Activated naive CD4-positive, alpha-beta T cell treated with anti-CD3 and anti-CD28 coated beads, Interleukin-2, amount 50 U/mL, for 72 hours (primary cell): Measurements from ENCODE around the gene TEAD4. TPM values are rescaled to one million over a fixed set of nuclear protein-coding genes. Genes with fewer than 3 reads are reported as not detected.
A peak's percentile ranks its signal among the peaks of the same experiment; 100 is the strongest.

Experiments
- ATAC-seq, 2 donors: fragments of 150-1000 bp; cut with Tn5 transposase; 2 replicates each; pipeline ENCODE4 v1.10.0; 2021; ENCODE audit warnings: mild to moderate bottlenecking in 2 of 2, moderate library complexity in 2 of 2
- DNase-seq, 2 donors: peaks; one replicate each; pipeline ENCODE4 v3.0.0; 2021 to 2022; ENCODE audit warnings: low spot score in 2 of 2
- H3K27ac Mint-ChIP-seq, 2 donors: one replicate each; pipeline ENCODE4 v1.8.0; 2022; ENCODE audit warnings: mild to moderate bottlenecking in 2 of 2, mixed read lengths in 2 of 2
- H3K36me3 Mint-ChIP-seq, 2 donors: one replicate each; pipeline ENCODE4 v1.8.0; 2022; ENCODE audit warnings: mixed read lengths in 2 of 2
- H3K9me3 Mint-ChIP-seq, 2 donors: one replicate each; pipeline ENCODE4 v1.8.0; 2022; ENCODE audit warnings: mixed read lengths in 2 of 2
- total RNA-seq, 2 donors: library from RNA; stranded (reverse); gene quantifications; one replicate each; pipeline ENCODE4 v1.2.3, GENCODE V29; 2022

TEAD4 gene
- total RNA-seq, 2 donors from 2014 or later, result 0.32 to 8.3 TPM

- Mint-ChIP-seq H3K36me3 (no peaks in the 10 kb centered on the region), H3K9me3 (no peaks in the 10 kb centered on the region), H3K27ac (no peak overlapping the region)
- DNase-seq (no peak), ATAC-seq (no peak)
Measured at GRCh38 chr12:3075315-3075714, 116.1 kb downstream of the TEAD4 start.

- Mint-ChIP-seq H3K27ac (no peak within 1 kb of the TSS), H3K36me3 (no peaks in the 10 kb centered on the region)
- ATAC-seq, result peak; percentile 86 to 87
Measured at GRCh38 chr12:3076730-3077571, 117.8 kb downstream of the TEAD4 start, which contains the start of gene TSPAN9. Gene TSPAN9 (plus strand): TSS chr12:3077379. CDS start chr12:3201194, 123,815 bp downstream.

DNA sequence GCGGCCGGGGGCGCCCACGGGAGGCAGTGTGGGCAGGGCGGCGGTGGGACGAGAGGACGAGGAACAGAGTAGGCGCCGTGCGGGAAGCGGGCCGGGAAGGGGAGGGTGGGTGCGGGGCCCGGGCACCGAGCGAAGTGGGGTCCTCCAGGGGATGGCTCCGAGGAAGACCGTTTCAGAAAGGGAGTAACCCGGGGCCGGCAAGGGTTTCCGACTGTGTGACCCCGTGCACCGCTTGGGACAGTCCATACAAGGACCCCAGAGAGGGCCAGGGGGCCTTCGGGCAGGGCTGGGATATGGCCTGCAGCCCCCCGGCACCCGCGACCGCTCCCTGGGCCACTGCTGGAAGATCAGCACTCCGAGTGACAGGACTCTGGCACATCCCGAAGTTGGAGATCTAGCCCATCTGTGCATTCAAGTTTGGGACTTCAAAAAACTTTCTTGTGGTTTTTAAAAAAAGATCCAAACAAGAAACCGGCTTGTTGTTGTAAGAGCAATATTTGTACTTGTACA lies 118.4 kb downstream of the TEAD4 start:
- Mint-ChIP-seq H3K27ac (no peak overlapping the region), H3K36me3 (no peaks in the 10 kb centered on the region), H3K9me3 (no peaks in the 10 kb centered on the region)
- DNase-seq (no peak), ATAC-seq (no peak)

More at GRCh38 chr12:3076730-3077571, 117.8 kb downstream of the TEAD4 start, which contains the start of gene TSPAN9:
- peak; percentile 67 to 75 for DNase-seq
- no peaks in the 10 kb centered on the region for H3K9me3 Mint-ChIP-seq

GRCh38 chr12:3078086-3078820 lies 119.1 kb downstream of the TEAD4 start:
- Mint-ChIP-seq H3K27ac (no peak overlapping the region), H3K9me3 (no peaks in the 10 kb centered on the region), H3K36me3 (no peaks in the 10 kb centered on the region)
- DNase-seq, result no peak
- no peak for ATAC-seq

GRCh38 chr12:3081091-3081490 lies 121.9 kb downstream of the TEAD4 start:
- ATAC-seq (no peak), DNase-seq (no peak)

DNA sequence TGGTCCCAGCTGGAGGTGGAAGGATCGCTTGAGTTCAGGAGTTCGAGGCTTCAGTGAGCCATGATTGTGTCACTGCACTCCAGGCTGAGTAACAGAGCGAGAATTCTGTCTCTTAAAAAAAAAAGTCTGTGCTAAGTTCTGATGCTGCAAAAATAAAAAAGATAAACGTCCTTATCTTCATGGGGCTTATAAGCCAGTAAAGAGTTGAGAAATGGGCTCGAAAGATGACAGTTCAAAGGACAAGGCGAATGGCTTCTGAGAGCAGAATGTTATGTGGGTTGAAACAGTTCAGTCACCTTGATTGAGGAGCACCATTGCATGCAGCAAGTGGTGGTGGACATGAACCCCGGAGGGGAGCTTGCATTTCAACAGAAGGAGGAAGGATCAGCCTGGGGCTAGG lies 122.7 kb downstream of the TEAD4 start:
- Mint-ChIP-seq H3K27ac (no peak overlapping the region), H3K9me3 (no peaks in the 10 kb centered on the region), H3K36me3 (no peaks in the 10 kb centered on the region)
- ATAC-seq, result no peak
- DNase-seq, result no peak

More at GRCh38 chr12:3081091-3081490, 121.9 kb downstream of the TEAD4 start:
- no peaks in the 10 kb centered on the region for H3K36me3 Mint-ChIP-seq
- no peak overlapping the region for H3K27ac Mint-ChIP-seq
- no peaks in the 10 kb centered on the region for H3K9me3 Mint-ChIP-seq

DNA sequence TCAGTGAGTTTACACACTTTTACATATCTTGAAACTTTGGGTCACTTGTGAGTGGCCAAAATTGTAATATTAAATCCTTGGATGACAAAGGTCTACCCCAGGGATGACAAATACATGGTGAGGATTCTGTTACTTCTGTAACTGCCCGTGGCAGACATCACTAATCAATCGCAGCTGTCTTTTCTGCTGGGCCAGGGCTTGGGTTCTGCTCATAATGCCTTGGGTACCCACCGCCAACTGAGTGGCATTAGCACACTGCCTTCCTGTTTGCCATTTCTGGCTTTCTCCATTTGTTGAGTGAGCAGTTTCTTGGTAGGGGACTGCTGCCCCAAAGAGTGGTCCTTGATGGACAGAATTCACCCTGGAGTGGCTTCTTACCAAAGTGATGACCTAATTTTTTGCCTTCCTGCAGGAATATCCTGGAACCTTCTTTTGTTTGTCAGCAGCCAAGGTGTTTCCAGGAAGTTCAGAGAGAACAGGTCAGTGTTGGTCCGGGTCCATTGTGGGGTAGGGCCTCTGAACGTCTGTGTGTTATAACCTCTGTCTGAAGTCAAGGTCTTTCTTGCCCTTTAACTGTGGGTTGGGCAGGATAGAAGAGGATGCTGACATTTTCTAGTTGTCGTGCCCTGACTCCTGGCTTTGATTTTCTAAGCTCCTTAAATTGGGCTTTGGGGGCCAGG lies 124.2 kb downstream of the TEAD4 start:
- Mint-ChIP-seq H3K9me3 (no peaks in the 10 kb centered on the region), H3K27ac (no peak overlapping the region), H3K36me3 (no peaks in the 10 kb centered on the region)
- no peak for ATAC-seq
- DNase-seq, result no peak

- no peak for DNase-seq
- Mint-ChIP-seq H3K36me3 (no peaks in the 10 kb centered on the region), H3K9me3 (no peaks in the 10 kb centered on the region), H3K27ac (no peak overlapping the region)
- ATAC-seq, result no peak
Measured at GRCh38 chr12:3083921-3084347, 124.7 kb downstream of the TEAD4 start.

DNA sequence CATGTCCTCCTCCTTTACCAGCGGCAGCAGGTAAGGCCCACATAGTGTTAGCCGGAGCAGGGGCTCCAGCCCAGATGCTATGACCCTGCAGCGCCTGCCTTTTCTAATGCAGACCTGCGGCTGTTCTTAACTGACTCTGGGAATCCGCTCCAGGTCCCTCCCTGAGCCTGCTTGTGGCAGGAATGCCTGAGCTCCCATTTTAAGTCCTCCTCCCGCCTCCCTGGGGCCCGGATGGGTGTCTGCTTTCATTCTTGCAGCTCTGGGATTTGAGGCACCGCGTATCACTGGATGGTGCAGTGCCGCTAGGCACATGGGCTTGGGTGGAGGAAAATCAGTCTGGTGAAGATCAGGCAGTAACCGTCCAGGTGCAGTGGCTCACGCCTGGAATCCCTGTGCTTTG lies 125.5 kb downstream of the TEAD4 start:
- DNase-seq (no peak), ATAC-seq (no peak)
- Mint-ChIP-seq H3K36me3 (no peaks in the 10 kb centered on the region), H3K27ac (no peak overlapping the region), H3K9me3 (no peaks in the 10 kb centered on the region)

DNA sequence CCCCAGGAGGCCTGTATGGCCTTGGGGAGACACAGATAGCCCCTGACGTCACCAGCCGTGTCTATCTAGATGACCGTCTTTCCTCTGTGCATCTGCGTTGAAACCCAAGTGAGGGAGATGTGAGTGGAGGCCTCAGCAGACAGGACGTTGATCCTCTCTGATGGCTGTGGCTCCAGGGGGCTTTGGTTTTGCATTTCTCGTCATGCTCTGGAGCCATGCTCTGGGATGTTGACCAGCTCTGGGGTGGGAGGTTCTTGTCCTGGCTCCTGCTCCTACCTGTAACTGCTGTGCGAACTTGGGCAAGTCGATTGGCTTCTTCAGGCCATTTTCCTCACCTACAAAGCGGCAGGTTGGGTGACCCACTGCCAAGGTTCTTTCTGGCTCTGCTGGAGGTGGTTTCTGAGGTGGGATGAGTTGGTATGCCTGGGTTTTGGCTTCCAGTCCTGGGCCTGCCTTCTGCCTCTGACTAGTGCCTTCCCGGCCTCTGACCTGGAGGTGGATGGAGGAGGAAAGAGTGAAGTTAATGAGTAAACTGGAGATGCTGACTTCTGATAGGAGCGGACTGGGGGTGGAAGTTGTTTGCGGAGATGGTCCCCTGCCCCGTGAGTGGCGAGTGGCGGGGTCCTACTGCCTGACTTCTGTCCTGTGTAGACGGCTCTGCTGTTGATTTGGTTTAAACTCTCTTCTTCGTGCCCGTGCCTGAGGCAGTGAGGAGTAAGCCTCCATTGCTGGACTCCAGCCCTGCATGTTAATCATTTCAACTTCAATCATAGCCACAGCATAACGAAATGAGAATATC lies 126.3 kb downstream of the TEAD4 start:
- no peaks in the 10 kb centered on the region for H3K36me3 Mint-ChIP-seq
- no peak overlapping the region for H3K27ac Mint-ChIP-seq
- ATAC-seq (no peak), DNase-seq (no peak)
- H3K9me3 Mint-ChIP-seq, result no peaks in the 10 kb centered on the region

DNA sequence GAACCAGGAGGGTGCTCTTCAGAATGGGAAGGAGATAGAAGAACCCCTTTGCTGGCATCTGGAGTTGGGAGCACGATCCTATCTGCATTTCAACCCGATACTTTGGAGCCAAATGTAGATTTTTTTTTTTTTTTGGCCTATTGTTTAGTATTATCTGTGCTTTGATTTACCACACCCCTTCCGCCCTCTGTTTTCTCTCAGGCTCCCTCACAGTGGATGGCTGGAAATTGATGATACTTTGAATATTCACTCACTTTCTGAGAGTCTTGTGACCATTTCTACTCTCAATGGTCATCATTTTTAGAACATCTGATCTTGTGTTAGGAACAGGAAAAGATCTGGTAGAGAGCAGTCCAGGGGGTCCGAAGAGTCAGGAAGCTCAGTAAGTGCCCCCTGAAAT lies 127.0 kb downstream of the TEAD4 start:
- Mint-ChIP-seq H3K36me3 (no peaks in the 10 kb centered on the region), H3K9me3 (no peaks in the 10 kb centered on the region), H3K27ac (no peak overlapping the region)
- DNase-seq (no peak), ATAC-seq (no peak)

DNA sequence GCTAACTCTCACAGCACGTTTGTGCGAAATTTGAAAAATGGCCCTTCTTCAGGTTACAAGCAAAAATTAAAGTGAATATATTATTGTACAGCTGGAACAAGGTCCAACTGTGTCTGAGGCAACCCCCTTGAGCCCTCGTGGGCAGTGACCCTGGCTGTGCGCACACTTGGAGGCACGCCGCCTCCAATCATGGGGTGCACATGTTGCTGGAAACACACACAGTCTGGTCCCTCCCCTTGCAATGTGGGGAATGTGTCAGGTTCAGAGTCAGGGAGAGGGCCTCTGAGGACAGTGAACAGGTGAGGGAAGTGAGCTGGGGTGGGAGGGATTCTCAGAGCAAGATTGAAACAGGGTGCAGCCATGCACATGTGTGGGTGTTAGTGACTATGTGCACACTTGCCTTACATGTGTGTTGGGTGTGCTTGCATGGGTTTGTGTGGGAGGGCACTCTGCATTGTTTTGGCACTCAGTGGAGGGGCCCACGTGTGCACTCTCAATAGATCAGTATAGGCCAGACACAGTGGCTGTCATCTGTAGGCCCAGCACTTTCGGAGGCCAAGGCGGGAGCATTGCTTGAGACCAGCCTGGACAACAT lies 127.6 kb downstream of the TEAD4 start:
- no peaks in the 10 kb centered on the region for H3K9me3 Mint-ChIP-seq
- no peak for DNase-seq
- H3K36me3 Mint-ChIP-seq, result no peaks in the 10 kb centered on the region
- ATAC-seq, result no peak
- H3K27ac Mint-ChIP-seq, result peak overlapping the region in 1 of 2 donors; percentile 36

DNA sequence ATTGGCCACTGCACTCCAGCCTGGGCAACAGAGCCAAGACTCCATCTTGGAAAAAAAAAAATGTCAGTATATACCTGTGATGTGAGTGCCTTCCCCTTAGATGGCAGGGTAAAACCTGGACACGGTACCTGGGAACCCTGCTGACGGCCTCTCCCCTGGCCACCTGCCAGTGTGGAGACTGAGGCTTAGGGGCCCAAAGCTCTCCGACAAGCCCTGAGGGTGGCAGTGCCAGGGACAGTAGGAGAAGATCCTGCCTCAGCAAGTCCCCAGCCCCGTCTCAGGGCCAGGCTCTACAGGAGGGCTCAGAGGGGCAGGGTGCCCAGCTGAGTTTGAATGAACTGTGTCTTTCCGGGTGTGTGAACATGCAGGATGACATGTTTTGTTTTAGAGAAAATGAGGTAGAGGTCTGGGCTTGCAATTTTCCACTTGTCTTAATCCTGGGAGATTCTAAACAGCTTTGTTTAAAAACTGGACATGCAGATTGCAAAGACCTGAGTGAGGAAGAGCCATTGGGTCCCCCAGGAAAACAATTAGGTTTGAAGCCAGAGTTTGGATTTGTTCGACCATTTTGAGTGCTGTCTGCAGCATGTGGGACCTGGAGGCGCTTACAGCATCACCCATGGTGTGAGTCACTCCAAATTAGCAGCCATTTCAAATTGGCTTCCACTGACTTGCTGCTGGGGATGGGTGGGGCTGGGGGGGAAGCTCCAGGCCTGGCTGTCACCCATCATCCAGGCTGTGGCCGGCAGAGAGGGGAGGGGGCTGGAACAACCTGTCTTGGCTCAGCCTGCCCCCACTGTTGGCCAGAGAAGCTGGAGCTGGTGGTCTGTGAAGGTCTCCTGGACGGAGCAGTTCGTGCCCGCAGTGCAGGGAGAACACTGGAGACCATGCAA lies 128.8 kb downstream of the TEAD4 start:
- DNase-seq (no peak), ATAC-seq (no peak)
- no peaks in the 10 kb centered on the region for H3K36me3 Mint-ChIP-seq
- no peaks in the 10 kb centered on the region for H3K9me3 Mint-ChIP-seq
- no peak overlapping the region for H3K27ac Mint-ChIP-seq

DNA sequence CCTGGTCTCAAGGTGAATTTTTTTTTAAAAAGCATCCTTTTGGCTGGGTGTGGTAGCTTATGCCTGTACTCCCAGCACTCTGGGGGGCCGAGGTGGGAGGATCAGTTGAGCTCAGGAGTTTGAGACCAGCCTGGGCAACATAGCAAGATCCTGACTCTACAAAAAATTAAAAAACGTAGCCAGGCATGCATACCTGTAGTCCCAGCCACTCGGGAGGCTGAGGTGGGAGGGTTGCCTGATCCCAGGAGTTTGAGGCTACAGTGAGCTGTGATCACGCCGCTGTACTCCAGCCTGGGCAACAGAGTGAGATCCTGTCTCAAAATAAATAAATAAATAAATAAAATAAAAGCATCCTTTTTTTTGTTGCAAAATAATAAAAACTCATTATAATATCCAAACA lies 130.4 kb downstream of the TEAD4 start:
- ATAC-seq (no peak), DNase-seq (no peak)
- Mint-ChIP-seq H3K9me3 (no peaks in the 10 kb centered on the region), H3K36me3 (no peaks in the 10 kb centered on the region), H3K27ac (no peak overlapping the region)
